Kasumi-1 (cell line): Measurements from ENCODE around the gene ZNF722.
"Not testable (repeated sequence)": the region's sequence is repeated elsewhere in the genome, so short reads cannot be mapped to it uniquely, and the experiment has no call there.

Experiments used
- DNase-seq, 2 experiments: peaks; one replicate each; lab custom pipeline; 2025; lab: John Stamatoyannopoulos, UW

The ZNF722 gene

DNA sequence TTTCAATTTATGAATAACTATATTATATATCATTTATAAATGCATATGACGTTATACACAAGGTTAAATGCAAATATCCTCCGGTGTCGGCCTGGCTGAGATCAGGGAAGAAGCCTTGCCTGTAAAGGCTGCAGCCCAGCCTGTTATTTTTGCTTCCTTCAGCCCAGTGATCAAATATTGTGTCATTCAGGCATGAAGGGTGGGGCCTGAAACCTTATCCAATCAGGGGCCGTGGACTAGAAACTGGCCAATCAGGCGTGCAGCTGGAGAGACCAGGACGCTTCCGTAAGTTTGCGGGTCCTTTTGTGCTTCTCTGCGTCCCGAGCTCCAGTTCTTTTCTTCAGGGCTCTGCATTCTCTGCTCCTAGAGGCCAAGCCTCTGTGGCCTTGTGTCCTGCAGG, at the start of gene ZNF722:
ZNF722 (plus strand) TSS at position 301 of the 400 bp plus-strand sequence. CDS start 113 bp downstream, outside the sequence.
- no peak for DNase-seq

DNA sequence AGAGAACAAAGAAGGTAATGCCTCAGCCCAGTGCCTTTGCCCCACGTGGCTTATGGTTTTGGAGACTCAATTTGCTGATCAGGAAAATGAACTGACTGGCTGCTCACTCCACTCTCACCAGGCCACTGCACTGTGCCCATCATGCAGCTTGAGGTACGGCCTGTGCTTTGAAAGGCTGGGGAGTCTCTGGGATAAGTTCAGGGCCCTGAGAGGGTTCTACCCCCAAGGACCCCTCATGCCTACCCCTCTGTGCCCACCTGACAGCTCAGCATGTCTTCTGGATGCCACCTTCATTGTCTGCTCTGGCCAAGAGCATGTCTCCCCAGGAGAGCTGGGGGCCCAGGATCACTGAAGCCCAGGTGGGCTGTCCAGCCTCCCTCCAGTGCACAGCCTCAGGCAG, 45.5 kb upstream of the ZNF722 start:
- DNase-seq, result no peak

DNA sequence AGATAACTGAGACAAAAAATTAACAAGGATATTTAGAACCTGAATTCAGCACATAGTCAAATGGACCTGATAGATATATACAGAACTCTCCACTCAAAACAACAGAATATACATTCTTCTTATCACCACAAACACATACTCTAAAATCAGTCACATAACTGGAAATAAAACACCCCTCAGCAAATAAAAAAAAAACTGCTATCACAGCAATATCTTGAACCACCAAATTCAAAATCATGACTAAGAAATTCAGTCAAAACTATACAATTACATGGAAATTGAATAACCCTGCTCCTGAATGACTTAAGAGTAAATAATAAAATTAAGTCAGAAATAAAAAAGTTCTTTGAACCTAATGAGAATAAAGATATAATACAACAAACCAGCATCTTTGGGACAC, 30.0 kb upstream of the ZNF722 start:
- no peak for DNase-seq

DNA sequence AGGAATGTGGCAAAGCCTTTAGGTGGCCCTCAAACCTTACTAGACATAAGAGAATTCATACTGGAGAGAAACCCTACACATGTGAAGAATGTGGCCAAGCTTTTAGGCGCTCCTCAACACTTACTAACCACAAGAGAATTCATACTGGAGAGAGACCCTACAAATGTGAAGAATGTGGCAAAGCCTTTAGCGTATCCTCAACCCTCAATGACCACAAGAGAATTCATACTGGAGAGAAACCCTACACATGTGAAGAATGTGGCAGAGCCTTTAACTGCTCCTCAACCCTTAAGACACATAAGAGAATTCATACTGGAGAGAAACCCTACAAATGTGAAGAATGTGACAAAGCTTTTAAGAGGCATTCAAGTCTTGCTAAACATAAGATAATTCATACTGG, 16.8 kb downstream of the ZNF722 start:
- DNase-seq, result not testable (repeated sequence)

DNA sequence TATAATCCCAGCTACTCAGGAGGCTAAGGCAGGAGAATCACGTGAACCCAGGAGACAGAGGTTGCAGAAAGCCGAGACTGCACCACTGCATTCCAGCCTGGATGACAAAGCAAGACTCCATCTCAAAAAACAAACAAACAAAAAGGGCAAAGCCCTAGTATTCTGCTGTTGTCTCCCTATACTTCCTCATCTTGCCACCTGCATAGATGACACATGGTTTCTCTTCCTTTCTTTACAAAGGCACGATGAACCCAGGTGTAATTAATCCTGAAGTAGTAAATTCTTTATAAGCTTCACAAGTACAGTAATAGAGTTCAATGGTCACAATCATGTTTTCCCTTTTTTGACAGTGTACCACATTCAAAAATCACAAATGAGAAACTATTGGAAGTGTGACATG, 36.7 kb downstream of the ZNF722 start:
- DNase-seq, result no peak

DNA sequence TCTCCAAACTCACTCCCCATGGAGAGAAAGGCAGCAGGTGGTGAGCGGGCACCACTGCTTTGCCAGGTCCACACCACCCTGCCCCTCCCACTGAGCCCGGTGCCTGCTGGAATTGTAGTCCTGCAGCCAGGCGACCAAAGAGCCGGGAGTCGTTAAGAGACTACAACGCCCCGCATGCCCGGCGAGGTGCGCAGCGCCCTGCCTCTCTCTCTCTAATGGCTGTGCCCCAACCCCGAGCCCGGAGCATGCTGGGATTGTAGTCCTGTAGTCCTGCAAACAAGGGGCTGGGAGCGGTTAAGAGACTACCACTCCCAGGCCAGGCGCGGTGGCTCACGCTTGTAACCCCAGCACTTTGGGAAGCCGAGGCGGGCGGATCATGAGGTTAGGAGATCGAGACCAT, 38.4 kb downstream of the ZNF722 start:
- no peak for DNase-seq

DNA sequence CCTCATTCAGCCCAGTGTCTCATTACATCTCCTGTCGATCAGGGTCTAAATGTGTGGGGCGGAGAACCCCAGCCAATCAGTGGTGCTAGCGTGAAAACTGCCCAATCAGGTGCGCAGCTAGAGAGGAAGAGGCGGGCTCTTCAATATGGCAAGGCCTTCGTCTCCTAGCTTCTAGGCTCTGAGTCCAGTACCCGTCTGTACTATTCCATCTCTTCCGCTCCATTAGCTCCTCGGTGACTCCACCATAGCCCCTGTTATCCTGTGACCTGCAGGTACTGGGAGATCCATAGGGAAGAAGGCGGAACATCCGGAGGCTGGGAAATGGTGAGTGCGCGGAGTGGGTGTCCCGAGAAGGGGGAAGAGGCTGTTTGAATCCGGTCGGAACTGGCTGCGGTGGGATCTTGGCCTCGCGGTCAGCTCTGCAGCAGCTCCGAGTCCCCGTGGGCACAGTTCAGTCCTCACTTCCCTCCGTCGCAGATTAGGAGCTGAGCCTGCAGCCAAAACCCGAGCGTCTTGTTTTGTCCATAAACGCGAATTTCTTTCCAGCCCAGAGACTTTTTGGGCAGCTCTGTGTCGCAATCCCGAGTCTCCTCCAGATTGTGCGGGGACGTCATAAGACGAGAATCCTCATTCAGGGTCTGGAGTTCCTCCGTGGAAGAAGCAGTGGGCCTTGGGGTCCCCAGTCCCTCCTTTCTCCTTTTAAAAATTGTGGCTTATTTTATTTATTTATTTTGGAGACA, 46.8 kb downstream of the ZNF722 start, which contains the start of gene ZNF727:
ZNF727 (plus strand) TSS at position 134 of the 740 bp plus-strand sequence; CDS start at position 322, 188 bp downstream.
- DNase-seq, result no peak

DNA sequence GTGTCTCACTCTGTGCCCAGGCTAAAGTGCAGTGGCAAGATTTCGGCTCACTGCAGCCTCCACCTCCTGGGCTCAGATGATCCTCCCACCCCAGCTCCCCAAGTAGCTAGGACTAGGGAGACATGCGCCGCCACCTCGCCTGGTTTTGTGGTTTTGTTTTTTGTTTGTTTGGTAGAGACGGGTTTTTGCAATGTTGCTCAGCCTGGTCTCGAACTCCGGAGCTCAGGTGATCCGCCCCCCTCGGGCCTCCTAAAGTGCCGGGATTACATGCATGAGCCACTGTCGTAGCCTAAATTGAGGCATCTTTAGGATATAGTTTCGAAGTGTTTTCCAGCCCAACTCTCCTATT, 47.4 kb downstream of the ZNF722 start:
- DNase-seq, result no peak
